Measurements from ENCODE around the gene MOAP1. TPM values are rescaled to one million over a fixed set of nuclear protein-coding genes. Genes with fewer than 3 reads are reported as not detected.

MOAP1 gene
- total and polyA plus RNA-seq, 2 of the 8 experiments (the other 6 are each of a cell fraction or from before 2014, with no cell fraction given), result 18.3 to 20.1 TPM

- TF ChIP-seq ATF3 (IDR thresholded peaks at IDR 0.05; ENCODE audit: insufficient read depth, low read depth, low read length), result no peak
Measured at GRCh38 chr14:93173943-93174395, 10.7 kb downstream of the MOAP1 start (continued).
